Medulla oblongata (tissue), 1 donor: Measurements from ENCODE around the gene CBLC.
"Not testable (repeated sequence)": the region's sequence is repeated elsewhere in the genome, so short reads cannot be mapped to it uniquely, and the experiment has no call there.

ENCODE experiments used
- DNase-seq: peaks from one replicate; pipeline ENCODE4 v3.0.0-alpha.2; 2015; ENCODE audit errors: extremely low spot score

CBLC gene

DNA sequence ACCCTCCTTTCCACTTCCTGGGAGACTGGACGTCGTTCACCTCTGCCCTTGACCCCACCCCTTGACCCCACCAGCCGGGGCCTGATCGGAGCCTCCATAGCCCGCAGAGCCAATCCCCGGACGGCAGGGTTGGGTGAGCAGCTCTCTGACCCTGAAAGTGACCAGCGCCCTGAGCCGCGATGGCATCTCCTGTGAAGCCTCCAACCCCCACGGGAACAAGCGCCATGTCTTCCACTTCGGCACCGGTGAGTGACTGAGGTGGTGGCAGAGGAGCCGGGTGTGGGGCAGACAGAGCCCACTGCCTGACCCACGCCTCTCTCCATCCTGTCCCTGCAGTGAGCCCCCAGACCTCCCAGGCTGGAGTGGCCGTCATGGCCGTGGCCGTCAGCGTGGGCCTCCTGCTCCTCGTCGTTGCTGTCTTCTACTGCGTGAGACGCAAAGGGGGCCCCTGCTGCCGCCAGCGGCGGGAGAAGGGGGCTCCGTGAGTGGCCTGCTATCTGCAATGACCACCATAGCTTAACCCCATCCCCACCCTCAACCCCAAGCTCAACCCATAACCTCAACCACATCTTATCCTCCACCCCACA is 41.6 kb downstream of the CBLC start:
- DNase-seq, result no peak

DNA sequence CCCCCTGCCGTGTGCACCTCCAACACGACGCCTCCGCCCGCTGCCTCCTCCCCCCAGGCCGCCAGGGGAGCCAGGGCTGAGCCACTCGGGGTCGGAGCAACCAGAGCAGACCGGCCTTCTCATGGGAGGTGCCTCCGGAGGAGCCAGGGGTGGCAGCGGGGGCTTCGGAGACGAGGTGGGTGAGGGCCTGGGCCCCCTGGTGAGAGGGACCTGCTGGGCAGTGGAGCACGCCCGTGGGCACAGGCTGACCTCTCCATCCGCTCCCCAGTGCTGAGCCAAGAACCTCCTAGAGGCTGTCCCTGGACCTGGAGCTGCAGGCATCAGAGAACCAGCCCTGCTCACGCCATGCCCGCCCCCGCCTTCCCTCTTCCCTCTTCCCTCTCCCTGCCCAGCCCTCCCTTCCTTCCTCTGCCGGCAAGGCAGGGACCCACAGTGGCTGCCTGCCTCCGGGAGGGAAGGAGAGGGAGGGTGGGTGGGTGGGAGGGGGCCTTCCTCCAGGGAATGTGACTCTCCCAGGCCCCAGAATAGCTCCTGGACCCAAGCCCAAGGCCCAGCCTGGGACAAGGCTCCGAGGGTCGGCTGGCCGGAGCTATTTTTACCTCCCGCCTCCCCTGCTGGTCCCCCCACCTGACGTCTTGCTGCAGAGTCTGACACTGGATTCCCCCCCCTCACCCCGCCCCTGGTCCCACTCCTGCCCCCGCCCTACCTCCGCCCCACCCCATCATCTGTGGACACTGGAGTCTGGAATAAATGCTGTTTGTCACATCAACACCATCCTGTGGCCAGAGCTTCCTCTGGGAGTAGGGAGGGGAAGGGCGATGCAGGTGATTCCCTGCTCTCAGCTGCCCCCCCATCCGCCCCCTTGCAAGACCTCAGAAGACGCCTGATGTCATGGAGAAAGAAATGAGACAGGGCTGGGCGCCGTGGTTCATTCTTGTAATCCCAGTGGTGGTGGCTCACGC is 43.2 kb downstream of the CBLC start:
- no peak for DNase-seq

DNA sequence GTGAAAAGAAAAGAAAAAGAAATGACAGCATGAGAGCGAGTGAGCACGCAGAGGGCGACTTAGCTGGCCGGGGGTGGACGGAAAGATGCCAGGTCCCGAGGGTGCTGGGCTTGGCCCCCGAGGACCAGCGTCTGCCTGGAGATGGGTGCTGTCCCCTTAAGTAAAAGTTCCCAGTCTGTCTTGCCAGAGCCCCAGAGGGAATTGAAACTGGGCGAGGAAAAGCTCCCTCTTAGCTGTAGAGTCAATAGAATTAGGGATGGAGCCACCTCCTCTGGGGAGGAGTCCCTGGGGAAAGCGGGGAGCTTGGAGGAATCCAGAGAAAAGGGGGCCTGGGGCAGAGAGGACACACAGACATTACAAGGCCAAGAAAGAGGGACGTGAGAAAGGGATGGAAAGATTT is 44.5 kb downstream of the CBLC start:
- no peak for DNase-seq

DNA sequence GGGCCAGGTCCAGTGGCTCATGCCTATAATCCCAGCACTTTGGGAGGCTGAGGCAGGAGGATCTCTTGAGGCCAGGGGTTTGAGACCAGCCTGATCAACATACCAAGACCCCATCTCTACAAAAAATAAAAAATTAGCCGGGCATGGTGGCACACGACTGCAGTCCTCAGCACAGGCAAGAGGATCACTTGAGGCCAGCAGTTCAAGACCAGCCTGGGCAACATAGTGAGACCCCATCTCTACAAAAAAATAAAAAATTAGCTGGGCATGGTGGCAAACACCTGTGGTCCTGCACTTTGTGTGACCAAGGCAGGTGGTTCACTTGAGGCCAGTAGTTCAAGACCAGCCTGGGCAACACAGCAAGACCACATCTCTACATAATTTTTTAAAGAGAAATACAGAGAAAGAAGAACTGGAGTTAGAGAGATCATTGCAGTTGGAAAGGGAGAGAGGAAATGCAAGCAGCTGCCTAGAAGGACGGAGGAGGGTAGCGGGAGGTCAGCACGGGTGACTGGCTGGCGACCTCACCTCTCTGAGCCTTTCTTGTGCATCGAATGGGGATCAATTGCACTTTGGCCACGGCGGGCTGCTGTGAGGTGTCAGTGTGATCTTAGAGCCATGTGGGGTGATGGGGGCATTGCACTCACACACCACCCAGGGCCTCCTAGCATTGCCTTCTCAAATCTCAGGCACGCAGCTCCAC is 45.1 kb downstream of the CBLC start:
- DNase-seq, result no peak

DNA sequence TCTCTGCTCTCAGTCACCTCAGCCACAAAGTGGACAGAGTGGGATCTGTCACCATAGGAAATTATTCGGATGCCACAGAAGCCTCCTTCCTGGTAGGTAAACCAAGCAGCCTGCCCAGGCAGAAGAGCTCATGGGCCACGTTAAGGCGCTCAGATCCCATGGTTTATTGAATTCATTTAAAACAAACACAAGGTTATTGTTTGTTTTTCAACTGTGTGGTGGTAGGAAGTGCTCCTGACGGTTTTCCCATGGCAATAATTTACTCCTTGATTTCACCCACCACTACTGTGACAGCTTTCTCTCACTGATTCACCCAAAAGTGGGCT is 45.6 kb downstream of the CBLC start:
- no peak for DNase-seq

DNA sequence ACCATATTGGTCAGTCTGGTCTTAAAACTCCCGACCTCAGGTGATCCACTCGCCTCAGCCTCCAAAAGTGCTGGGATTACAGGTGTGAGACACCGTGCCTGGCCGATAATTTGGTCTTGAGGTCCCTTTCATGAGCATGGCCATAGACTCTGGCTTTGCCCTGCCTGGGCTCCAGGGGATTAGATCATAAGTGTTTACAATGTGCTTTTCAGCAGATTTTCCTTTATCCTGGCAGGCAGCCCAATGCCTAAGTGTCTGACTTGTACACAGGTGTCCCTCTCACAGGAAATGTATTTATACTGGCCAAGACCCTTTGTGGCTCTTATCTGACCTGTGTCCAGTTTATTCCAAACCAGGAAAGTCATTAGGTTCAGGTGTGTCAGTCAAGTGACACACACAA is 47.1 kb downstream of the CBLC start:
- no peak for DNase-seq

DNA sequence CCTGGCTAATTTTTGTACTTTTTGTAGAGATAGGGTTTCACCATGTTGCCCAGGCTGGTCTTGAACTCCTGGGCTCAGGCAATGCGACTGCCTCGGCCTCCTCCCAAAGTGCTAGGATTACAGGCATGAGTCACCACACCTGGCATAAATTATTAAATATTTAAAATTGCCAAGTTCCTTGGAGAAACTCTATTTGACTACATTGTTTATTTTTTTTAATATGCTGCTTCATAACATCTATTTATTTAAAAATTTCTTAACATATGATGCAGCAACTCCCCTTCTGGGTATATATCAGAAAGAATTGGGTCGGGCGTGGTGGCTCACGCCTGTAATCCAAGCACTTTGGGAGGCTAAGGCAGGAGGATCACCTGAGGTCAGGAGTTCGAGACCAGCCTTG is 55.2 kb downstream of the CBLC start:
- not testable (repeated sequence) for DNase-seq

DNA sequence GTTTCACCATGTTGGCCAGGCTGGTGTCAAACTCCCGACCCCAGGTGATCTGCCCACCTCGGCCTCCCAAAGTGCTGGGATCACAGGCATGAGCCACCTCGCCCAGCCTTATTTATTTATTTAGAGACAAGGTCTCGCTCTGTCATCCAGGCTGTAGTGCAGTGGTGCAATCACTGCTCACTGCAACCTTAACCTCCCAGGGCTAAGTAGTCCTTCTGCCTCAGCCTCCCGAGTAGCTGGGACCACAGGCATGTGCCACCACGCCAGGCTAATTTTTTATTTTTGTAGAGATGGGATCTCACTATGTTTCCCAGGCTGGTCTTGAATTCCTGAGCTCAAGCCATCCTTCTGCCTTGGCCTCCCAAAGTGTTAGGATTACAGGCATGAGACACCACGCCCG is 56.7 kb downstream of the CBLC start:
- DNase-seq, result not testable (repeated sequence)

DNA sequence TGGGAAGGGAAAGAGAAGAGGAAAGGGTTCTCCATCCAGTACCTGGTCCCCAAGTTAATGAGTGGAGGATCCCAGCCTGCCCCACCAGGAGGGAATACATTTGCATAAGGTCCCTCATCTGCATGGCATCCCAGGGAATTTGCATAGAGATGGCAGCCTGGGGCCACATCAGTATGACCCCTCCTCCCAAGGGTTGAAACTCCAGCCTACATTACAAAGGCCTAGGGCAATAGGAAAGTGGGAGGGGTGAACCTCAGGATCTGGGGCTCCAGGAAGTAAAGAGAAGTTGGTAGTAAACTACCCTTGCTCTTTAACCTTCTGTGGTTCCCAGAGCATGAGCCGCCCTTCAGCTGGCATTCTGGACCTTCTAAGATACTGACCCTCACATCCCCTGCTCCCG is 61.6 kb downstream of the CBLC start:
- DNase-seq, result no peak

DNA sequence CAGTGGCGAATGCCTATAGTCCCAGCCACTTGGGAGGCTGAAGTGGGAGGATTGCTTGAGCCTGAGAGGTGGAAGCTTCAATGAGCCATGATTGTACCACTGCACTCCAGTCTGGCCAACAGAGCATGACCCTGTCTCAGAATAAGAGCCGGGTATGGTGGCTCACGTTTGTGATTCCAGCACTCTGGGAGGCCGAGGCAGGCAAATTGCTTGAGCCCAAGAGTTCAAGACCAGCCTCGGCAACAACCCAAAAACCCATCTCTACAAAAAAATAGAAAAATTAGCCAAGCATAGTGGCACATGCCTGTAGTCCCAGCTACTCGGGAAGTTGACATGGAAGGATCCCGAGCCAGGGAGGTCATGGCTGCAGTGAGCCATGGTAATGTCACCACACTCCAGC is 63.1 kb downstream of the CBLC start:
- DNase-seq, result no peak

DNA sequence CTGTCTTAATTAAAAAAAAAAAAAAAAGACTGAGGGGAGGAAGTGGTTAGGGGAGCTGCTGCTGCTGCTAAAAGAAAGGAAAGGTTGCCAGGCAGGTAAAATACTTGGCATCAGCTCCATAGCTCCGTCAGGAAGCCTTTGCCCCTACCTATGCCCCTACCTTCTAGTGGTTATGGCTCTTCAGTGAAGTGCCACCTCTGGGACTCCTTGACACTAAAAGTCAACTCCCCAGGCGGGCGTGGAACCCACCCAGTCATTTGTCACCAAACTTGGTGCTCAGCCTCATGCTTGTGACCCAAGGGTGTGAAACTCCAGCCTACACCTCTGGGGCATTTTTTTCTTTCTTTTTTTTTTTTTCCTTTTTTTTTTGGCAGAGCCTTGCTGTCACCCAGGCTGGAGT is 63.5 kb downstream of the CBLC start:
- no peak for DNase-seq

DNA sequence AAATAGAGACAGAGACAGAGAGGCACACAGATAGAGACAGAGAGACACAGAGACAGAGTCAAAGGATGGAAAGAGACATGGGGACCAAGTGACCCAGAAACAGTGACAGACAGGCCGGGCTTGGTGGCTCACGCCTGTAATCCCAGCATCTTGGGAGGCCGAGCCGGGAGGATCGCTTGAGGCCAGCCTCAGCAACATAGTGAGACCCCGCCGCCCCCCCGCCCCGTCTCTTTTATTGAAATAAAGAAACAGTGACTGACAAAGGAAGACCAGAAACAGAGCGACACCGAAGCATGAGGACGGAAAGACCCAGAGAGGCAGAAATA is 67.6 kb downstream of the CBLC start:
- DNase-seq, result no peak

DNA sequence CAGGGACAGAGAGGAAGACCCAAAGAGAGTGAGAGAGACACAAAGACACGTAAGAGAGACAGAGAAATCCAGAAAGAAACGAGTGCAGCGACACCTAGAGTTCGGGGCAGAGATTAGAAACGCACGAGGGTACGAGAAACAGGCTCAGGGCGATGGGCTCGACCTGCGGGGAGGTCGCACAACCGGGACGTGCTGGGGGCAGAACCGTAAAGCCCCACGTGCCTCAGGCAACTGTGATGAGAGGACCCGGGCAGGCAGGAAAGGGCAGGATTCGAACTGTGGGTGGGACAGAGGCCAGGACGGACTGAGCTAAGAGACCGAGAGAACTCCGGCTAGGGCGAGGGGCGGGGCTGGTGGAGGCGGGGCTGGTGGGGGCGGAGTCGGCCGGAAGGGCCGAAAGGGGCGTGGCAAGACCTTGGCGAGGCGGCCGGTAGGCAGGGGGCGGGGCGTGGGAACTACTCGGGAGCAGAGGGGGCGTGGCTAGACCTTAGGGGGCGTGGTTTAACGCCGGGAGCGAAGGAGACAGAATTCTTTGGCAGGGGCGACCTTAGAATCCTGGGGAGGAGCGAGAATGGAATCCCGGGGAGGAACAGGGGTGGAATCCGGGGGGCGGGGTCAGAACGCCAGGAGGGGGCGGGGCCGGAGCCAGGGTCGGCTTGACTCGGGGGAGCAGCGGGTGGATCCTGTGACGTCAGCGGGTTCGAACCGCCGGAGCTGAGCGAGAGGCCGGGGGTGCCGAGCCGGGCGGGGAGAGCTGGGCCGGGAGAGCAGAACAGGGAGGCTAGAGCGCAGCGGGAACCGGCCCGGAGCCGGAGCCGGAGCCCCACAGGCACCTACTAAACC is 68.1 kb downstream of the CBLC start, which contains the start of gene NECTIN2:
Gene NECTIN2 (plus strand): TSS at position 686 of the 843 bp plus-strand sequence. CDS start 229 bp downstream, outside the sequence.
- peak; percentile 91 for DNase-seq

DNA sequence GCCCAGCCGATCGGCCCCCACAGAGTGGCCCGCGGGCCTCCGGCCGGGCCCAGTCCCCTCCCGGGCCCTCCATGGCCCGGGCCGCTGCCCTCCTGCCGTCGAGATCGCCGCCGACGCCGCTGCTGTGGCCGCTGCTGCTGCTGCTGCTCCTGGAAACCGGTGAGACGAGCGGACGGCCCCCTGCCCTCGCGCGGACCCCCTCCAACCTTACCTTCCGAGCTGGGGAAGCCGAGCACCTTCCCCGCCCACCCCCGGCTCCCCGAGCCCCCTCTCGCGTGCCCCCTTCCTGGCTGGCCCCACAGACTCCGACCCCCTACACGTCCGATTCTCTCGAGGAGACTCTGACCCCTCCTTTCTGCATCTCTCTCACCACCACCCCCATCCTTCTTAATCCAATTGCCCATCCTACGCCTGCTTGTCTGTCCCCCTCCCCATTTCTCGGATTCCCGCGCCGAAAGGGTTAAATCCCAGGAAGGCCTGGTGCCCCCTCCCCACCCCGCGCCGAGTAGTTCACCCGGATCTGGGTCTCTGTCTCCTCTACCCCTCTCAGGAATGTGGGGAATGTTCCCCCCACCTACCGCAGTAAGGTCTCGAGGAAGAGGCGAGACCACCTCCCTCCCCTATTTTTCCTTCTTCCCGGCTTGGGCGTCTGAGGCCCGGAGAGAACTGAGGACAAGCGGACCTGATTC is 68.9 kb downstream of the CBLC start:
- no peak for DNase-seq

DNA sequence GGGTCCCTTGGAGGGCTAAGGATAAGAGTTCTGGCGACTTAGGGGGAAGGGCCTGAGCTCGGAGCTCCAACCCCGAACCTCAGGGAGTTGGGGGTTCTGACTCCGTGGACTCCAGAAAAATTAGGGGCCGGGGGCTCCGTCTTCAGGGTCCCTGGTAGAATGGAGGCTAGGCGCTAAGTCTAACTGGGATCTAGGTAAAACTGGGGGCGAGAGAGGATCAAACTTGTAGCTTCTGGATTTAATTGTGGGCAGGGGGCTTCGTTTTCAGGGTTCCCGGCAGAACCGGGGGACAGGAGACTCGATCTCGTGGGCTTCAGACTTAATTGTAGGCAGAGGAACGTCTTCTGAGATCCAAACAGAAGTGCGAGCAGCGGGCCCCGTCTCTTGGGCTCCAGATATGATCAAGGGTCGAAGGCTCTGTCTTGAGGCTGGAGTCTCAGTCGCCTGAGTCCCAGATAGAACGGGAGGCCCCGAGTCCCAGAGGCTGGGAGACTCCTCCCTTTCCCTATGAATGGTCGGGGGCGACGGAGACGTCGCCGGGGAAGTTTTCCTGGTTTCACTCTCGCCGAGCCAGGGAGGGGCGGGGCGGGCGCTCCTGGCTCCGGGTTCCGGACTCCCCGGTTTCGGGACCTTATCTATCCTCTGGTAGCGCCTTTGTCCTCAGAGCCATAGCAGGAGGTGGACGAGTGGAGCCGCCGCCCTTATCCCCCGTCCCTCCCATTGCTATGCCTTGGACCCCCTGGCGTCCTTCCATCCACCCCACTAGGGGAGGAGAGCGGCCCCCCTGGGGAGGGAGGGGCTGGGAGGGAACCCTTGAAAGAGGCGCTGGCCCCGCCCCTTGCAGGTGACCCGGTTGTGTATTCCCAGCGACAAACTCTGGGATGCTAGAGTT is 69.7 kb downstream of the CBLC start:
- peak; percentile 45 for DNase-seq

DNA sequence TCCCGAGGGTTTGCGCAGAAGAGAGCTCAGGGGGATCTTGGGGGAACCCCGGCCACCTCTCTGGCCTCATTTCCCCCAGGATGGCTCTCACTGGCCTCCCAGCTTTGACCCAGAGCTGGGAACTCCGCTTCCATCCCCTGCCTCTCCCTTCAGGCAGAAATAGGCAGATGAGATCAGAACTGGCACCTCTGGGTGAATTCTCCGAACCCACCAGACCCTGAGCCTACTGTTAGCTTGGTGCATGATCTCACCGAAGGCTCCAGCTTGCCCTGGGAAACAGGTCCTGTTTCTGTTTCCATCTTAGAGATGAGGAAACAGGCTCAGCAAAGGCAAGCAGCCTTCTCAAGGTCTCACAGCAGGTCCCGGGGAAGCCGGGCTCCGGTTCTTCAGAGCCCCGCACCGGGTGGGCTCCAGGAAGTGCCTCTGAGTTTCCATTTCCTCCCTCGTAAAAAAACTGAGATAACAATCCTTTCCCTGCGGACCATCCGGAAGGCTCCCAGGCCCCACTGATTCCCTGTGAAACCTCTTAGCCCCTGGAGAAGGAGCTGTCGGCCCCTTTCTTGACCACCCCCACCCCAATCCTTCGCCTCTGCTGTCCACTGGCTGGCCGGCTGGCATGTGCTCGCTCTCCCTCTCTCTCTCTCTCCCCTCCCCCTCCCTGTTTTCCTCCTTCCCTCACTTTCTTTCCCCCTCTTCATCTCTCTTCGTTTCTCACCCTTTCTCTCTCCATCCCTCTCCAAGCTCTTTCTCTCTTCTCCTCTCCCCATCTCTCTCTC is 70.5 kb downstream of the CBLC start:
- peak; percentile 19 for DNase-seq

DNA sequence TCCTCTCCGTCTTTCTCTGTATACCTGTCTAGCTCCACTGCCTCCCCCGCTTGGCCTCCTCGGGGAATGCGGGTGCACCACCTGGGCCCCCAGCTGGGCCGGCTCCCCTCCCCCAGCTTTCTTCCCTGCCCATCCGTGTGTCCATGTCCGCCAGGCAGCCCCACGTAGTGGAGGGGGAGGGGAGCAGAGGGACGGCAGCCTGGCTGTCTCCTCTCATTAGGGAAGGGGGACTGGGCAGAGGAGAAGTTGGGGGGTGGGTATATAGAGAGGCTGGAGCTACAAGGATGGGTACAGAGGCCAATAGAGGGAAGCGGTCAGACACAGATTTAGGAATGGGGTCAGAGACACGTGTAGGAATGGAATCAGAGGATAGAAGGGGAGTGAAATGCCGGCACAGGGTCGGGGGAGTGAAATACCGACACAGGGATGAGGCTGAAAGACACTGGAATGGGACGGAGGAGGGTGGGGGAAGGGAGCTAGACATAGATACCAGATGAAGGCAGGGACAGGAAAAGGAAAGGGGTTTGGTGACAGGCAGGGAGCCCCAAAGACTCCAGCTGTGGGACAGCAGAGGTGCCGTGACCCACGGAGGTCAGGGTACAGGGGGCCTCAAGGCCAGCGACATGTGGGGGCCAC is 71.2 kb downstream of the CBLC start:
- no peak for DNase-seq
